Duodenal mucosa (tissue), 2 donors: ENCODE measurements around the gene SMIM38.

Experiments used
- H3K27ac ChIP-seq: one replicate; pipeline ENCODE4 v1.7.0; 2013; ENCODE audit warnings: low read depth, low read length
- H3K27me3 ChIP-seq, 2 donors: one replicate each; pipeline ENCODE4 v1.7.0; 2013; ENCODE audit warnings: low read length in 2 of 2, control low read depth in 1 of 2; ENCODE audit not compliant: insufficient read depth in 2 of 2, control insufficient read depth in 1 of 2
- H3K36me3 ChIP-seq, 2 donors: one replicate each; pipeline ENCODE4 v1.7.0; 2013; ENCODE audit warnings: low read length in 2 of 2, control low read depth in 1 of 2; ENCODE audit not compliant: insufficient read depth in 2 of 2, control insufficient read depth in 1 of 2
- H3K4me1 ChIP-seq, 2 donors: one replicate each; pipeline ENCODE4 v1.7.0; 2013; ENCODE audit warnings: low read length in 2 of 2, control low read depth in 1 of 2; ENCODE audit not compliant: insufficient read depth in 2 of 2, control insufficient read depth in 1 of 2
- H3K4me3 ChIP-seq, 2 donors: one replicate each; pipeline ENCODE4 v1.7.0; 2013; ENCODE audit warnings: low read length in 2 of 2, low read depth in 1 of 2
- H3K9ac ChIP-seq, 2 donors: one replicate each; pipeline ENCODE4 v1.7.0; 2013; ENCODE audit warnings: low read length in 2 of 2, low read depth in 1 of 2
- H3K9me3 ChIP-seq, 2 donors: one replicate each; pipeline ENCODE4 v1.7.0; 2013; ENCODE audit warnings: low read length in 2 of 2, control low read depth in 1 of 2; ENCODE audit not compliant: control insufficient read depth in 1 of 2

SMIM38 gene

GRCh38 chr11:69155302-69156234 is at the start of gene SMIM38:
TSS of gene SMIM38 (plus strand) at chr11:69155935. CDS start at chr11:69157847, 1,912 bp downstream.
- H3K27me3 ChIP-seq, result no peaks in the 10 kb centered on the region
- H3K36me3 ChIP-seq, result no peaks in the 10 kb centered on the region
- H3K9ac ChIP-seq, result no peak within 1 kb of the TSS
- no peak within 1 kb of the TSS for H3K4me3 ChIP-seq
- peaks cover 0 to 5% of the 10 kb centered on the region in 2 donors for H3K4me1 ChIP-seq
- H3K9me3 ChIP-seq, result no peaks in the 10 kb centered on the region
- no peak within 1 kb of the TSS for H3K27ac ChIP-seq

- peaks cover 0 to 13% of the 10 kb centered on the region in 2 donors for H3K27me3 ChIP-seq
- peaks cover 0 to 4% of the 10 kb centered on the region in 2 donors for H3K9me3 ChIP-seq
- no peaks in the 10 kb centered on the region for H3K4me1 ChIP-seq
- no peaks in the 10 kb centered on the region for H3K36me3 ChIP-seq
- H3K4me3 ChIP-seq, result no peak overlapping the region
- no peak overlapping the region for H3K9ac ChIP-seq
- H3K27ac ChIP-seq, result no peak overlapping the region
These were observed 49.5 kb upstream of the SMIM38 start for GRCh38 chr11:69106031-69106811.

- Histone ChIP-seq H3K27ac (no peak overlapping the region), H3K27me3 (peaks cover 0 to 11% of the 10 kb centered on the region in 2 donors), H3K36me3 (no peaks in the 10 kb centered on the region), H3K4me3 (no peak overlapping the region), H3K9ac (no peak overlapping the region), H3K4me1 (no peaks in the 10 kb centered on the region), H3K9me3 (peaks cover 0 to 4% of the 10 kb centered on the region in 2 donors)
These were observed 48.3 kb upstream of the SMIM38 start for GRCh38 chr11:69107413-69107812.

- no peak overlapping the region for H3K27ac ChIP-seq
- peaks cover 0 to 4% of the 10 kb centered on the region in 2 donors for H3K9me3 ChIP-seq
- no peak overlapping the region for H3K9ac ChIP-seq
- no peaks in the 10 kb centered on the region for H3K36me3 ChIP-seq
- no peaks in the 10 kb centered on the region for H3K4me1 ChIP-seq
- H3K4me3 ChIP-seq, result no peak overlapping the region
- H3K27me3 ChIP-seq, result peaks cover 0 to 4% of the 10 kb centered on the region in 2 donors
These were observed 47.7 kb upstream of the SMIM38 start for GRCh38 chr11:69108030-69108429.

GRCh38 chr11:69108559-69108958 is 47.2 kb upstream of the SMIM38 start:
- peaks cover 0 to 4% of the 10 kb centered on the region in 2 donors for H3K9me3 ChIP-seq
- H3K4me3 ChIP-seq, result no peak overlapping the region
- no peaks in the 10 kb centered on the region for H3K36me3 ChIP-seq
- no peak overlapping the region for H3K9ac ChIP-seq
- H3K4me1 ChIP-seq, result no peaks in the 10 kb centered on the region
- no peak overlapping the region for H3K27ac ChIP-seq
- H3K27me3 ChIP-seq, result peaks cover 0 to 7% of the 10 kb centered on the region in 2 donors

GRCh38 chr11:69109101-69109500 is 46.6 kb upstream of the SMIM38 start:
- no peak overlapping the region for H3K9ac ChIP-seq
- H3K27ac ChIP-seq, result no peak overlapping the region
- peaks cover 0 to 4% of the 10 kb centered on the region in 2 donors for H3K9me3 ChIP-seq
- H3K27me3 ChIP-seq, result peaks cover 0 to 7% of the 10 kb centered on the region in 2 donors
- H3K36me3 ChIP-seq, result no peaks in the 10 kb centered on the region
- no peak overlapping the region for H3K4me3 ChIP-seq
- H3K4me1 ChIP-seq, result no peaks in the 10 kb centered on the region

- Histone ChIP-seq H3K4me1 (peaks cover 5 to 6% of the 10 kb centered on the region in 2 donors), H3K9ac (no peak overlapping the region), H3K9me3 (peaks cover 0 to 4% of the 10 kb centered on the region in 2 donors), H3K27me3 (peaks cover 0 to 2% of the 10 kb centered on the region in 2 donors), H3K4me3 (no peak overlapping the region), H3K27ac (no peak overlapping the region), H3K36me3 (no peaks in the 10 kb centered on the region)
These were observed 45.3 kb upstream of the SMIM38 start for GRCh38 chr11:69110451-69110850.

GRCh38 chr11:69111624-69112542 is 43.9 kb upstream of the SMIM38 start:
- Histone ChIP-seq H3K27me3 (peaks cover 0 to 2% of the 10 kb centered on the region in 2 donors), H3K36me3 (no peaks in the 10 kb centered on the region), H3K4me1 (peaks cover 9 to 10% of the 10 kb centered on the region in 2 donors), H3K4me3 (no peak overlapping the region), H3K9me3 (peaks cover 0 to 4% of the 10 kb centered on the region in 2 donors), H3K9ac (no peak overlapping the region), H3K27ac (no peak overlapping the region)

GRCh38 chr11:69113226-69113625 is 42.5 kb upstream of the SMIM38 start:
- Histone ChIP-seq H3K4me3 (no peak overlapping the region), H3K27ac (no peak overlapping the region), H3K9me3 (no peaks in the 10 kb centered on the region), H3K9ac (no peak overlapping the region), H3K4me1 (peaks cover 9 to 10% of the 10 kb centered on the region in 2 donors), H3K36me3 (no peaks in the 10 kb centered on the region), H3K27me3 (peaks cover 0 to 2% of the 10 kb centered on the region in 2 donors)
